ENCODE data around the gene ZBTB20. TPM values are rescaled to one million over a fixed set of nuclear protein-coding genes. Genes with fewer than 3 reads are reported as not detected.

Gene ZBTB20
- total RNA-seq, 1 donor from 2014 or later, result 8.8 TPM

DNA sequence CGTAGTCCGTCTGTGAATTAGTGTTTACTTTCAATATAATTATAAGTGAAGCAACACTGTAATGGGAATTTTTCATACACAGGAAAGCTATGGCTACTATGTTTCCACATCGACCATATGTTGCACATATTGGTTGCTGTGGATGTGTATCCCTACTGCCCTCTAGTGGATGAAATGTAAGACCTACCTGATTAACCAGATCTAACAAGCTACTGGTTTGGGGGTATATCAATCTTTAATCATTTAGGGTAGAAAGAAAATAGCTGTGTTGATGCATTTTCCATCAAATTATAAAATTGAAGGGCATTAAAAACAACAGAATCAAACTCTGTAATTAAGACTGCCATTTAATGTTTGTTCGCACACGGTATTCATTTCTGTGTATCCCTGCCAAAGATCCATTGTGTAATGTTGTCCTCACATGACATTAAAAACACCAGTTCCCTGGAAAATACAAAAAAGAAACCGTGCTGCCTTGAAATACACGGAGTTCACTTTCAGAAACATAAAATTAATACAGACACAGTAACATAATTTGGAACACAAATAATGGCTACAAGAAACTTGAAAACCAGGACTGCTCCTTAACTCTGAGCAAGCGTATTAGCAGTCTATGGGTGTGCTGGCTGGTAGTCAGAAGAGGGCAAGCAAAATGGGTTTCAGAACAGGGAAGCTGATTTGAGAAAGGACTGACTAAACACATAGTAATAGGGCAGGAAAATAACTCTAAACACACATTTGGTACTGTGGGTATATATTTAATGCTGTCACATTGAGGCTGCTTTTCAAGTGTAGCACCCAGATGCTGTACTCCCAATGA lies 728.2 kb downstream of the ZBTB20 start:
- peak; percentile 45 for DNase-seq (ENCODE audit: low read depth, low spot score)

DNA sequence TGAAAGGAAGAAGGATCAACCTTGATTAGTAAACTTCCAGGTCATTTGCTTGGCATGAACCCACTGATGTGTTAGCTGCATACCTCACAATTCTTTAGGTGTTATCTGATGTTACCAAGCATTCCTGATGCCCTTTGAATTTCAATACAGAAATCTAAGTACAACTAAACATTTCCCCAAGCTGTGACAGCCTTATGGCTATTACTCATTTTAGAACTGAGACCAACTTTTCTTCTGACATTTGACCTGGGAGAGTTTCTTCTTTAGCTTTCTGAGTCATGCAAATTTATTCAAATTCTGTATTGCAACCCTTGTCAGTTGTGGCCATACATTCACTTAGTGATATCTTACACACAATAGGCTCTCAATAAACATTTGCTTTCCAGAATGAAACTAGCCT lies 729.0 kb downstream of the ZBTB20 start:
- no peak for DNase-seq (ENCODE audit: low read depth, low spot score)

DNA sequence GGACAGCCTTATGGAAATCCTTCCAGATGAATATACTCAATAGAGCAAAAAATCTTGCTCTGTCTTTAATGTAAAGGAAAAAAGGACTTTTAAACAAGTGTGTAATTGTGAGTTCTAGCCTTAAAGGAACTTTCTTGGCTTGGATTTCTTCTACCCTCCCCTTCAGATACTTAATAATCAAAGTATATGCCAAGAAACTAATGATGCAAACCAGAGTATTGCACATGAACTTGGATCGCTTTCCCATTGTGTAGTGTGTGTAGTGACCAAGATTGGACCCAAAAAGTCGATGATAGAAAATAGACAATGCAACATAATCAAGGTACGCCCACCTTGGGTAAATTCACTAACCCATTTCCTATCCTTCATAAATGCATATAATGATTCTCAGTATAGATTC lies 729.4 kb downstream of the ZBTB20 start:
- DNase-seq (ENCODE audit: low read depth, low spot score), result no peak

DNA sequence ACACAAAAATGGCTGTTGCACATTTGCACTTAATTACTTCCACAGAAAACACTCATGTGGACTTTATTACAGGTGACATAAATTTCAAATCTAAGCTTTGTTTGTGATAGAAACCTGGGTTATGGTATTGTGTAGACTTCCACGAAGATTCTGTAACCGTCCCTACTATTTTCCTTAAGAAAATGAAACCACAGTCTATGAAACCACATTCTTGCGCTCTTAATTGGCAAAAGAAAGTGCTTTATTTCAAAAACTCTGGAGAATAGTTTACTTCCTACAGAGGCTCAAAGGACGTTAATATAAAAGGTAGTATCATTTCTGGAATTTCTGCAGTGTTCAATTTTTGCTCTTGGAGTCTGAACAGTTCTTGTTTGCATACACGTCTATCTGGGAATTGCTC lies 729.8 kb downstream of the ZBTB20 start:
- no peak for DNase-seq (ENCODE audit: low read depth, low spot score)

- no peak for DNase-seq (ENCODE audit: low read depth, low spot score)
Measured at GRCh38 chr3:114411811-114412803, 735.0 kb downstream of the ZBTB20 start.

GRCh38 chr3:114411190-114411668 lies 735.9 kb downstream of the ZBTB20 start:
- no peak for DNase-seq (ENCODE audit: low read depth, low spot score)

- no peak for DNase-seq (ENCODE audit: low read depth, low spot score)
Measured at GRCh38 chr3:114408736-114409670, 738.1 kb downstream of the ZBTB20 start.

GRCh38 chr3:114406922-114407321 lies 740.2 kb downstream of the ZBTB20 start:
- DNase-seq (ENCODE audit: low read depth, low spot score), result no peak

GRCh38 chr3:114406286-114406685 lies 740.8 kb downstream of the ZBTB20 start:
- DNase-seq (ENCODE audit: low read depth, low spot score), result no peak

GRCh38 chr3:114405202-114405990 lies 741.7 kb downstream of the ZBTB20 start:
- DNase-seq (ENCODE audit: low read depth, low spot score), result no peak

- no peak for DNase-seq (ENCODE audit: low read depth, low spot score)
Measured at GRCh38 chr3:114404590-114404989, 742.5 kb downstream of the ZBTB20 start.

- no peak for DNase-seq (ENCODE audit: low read depth, low spot score)
Measured at GRCh38 chr3:114402838-114403237, 744.2 kb downstream of the ZBTB20 start.

GRCh38 chr3:114401346-114401745 lies 745.7 kb downstream of the ZBTB20 start:
- DNase-seq (ENCODE audit: low read depth, low spot score), result no peak

DNA sequence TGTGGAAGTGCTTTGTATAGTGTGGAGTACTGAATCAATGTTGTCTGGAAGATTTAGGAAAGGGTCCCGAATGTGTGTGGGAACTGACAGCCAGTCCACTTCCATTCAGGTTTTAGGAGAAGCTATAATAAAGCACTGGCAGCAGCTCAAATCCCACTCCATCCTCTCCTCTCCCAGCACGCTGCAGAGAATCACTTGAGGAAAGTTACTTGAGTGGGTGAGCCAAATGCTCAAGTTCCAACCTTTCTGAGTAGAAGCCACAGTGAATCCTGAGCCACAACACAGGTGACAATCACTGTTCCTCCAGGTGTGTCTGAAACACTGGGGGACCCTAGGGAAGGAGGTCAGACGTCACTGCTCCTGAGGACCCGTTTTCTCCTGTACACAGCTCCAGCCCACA lies 746.7 kb downstream of the ZBTB20 start:
- DNase-seq (ENCODE audit: low read depth, low spot score), result no peak

DNA sequence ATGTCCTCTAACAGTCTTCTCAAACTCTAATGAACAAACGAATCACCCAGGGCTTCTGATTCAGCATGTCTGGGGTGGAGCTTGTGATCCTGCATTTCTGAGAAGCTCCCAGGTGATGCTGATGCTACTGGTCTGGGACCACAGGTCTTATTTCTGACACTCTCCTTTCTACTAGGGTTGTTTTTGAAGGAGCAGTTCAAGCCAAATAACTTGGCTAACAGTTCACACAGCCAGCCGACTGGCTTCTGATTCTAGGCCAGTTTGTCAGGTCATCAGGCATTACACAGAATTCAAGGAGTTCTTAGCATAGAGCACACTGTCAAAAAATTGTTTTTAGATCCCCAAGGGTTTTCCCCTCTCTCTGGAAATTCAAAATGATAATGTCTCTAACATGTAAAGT lies 752.5 kb downstream of the ZBTB20 start:
- no peak for DNase-seq (ENCODE audit: low read depth, low spot score)

DNA sequence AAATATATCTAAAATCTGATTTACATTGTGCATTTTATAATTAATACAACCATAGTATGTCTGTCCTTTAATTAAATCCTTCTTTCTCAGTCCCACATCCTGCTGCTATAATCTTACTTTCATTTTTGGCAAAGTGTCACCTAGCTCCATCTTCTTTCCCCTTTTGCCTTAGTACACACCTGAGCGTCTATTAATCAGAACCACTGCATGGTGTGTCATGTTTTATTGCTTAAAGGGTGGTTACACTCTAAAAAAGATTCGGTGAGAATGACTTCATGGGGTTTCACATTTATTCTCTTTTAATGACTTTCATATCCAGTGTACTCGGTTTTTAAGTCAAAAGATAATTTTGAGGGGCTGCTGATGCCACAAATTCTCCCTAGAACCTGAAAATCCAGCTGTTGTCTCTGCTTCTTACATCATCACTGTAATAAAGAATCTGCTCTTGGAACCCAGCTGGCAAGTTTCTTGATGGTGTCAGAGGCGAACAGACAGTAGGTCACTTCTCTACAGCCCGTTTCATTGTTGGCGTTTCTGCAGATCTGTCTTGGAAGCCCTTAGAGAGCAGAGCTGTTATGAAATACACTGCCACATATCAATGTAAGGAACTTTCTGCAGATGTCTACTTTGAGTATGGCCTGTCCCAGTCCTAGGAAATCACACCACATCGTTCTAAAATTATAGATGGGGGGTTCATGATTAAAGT lies 753.6 kb downstream of the ZBTB20 start:
- DNase-seq (ENCODE audit: low read depth, low spot score), result no peak

DNA sequence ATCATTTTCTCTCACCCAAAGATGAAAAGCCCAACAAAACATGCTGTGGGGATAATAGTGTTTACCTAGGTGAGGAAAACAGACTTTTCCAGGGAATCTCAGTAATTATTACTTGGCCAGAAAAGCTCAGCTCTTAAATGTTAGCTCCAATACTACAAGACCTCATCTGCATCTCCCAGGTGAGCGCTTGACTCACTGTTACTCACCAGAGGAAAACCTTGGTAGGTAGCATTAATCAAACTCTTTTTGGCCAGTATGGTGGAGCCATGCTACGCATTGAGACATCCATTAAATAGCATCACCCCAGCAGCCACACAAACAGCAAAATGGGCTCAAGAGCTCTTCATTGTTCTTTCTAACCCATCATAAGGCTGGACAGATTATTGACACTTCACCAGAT lies 754.3 kb downstream of the ZBTB20 start:
- no peak for DNase-seq (ENCODE audit: low read depth, low spot score)

DNA sequence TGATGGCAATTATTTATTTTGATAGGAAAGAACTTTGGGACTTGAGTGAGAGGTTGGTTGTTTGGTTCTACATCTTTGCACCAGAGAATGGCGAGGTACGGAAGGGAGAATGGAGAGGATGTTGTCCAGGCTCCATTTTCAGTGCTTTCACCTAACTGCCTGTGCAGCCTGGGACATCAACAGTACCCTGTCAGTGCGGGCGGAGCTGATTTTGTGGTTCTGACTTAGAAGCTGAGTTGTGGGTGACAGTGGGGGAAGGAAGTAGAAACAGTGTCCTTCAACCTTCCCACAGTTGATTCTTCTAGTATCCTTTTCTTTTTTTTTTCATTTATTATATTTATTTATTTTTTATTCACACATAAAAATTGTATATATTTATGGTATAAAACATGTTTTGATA lies 757.9 kb downstream of the ZBTB20 start:
- DNase-seq (ENCODE audit: low read depth, low spot score), result no peak

DNA sequence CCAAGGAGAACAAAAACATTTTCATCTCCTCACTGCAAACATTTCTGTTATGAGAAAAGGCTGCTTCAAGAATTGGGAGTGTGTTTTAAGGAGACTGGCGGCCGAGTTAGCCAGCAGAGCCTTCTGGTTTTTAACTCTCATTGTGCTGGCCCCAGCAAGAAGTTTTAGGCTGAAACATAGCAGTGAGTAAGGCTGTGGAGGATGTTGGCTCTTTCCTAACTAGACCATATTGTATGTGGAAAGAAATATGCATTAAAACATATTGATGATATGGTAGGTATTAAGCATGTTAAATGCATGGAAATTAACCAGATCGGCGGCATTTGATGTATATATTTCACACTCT lies 762.6 kb downstream of the ZBTB20 start:
- no peak for DNase-seq (ENCODE audit: low read depth, low spot score)
